Stimulated activated CD8-positive, alpha-beta memory T cell treated with anti-CD3 and anti-CD28 coated beads, Interleukin-4, amount 100 ng/mL, for 4 hours (primary cell): ENCODE results near the gene PPP1R12C.
A peak's percentile ranks its signal among the peaks of the same experiment; 100 is the strongest.
"Not testable (repeated sequence)": the region's sequence is repeated elsewhere in the genome, so short reads cannot be mapped to it uniquely, and the experiment has no call there.

ENCODE experiments used
- DNase-seq, 2 donors: peaks; one replicate each; pipeline ENCODE4 v3.0.0-alpha.2; 2020; ENCODE audit warnings: low read depth in 2 of 2, low spot score in 1 of 2

PPP1R12C gene

DNA sequence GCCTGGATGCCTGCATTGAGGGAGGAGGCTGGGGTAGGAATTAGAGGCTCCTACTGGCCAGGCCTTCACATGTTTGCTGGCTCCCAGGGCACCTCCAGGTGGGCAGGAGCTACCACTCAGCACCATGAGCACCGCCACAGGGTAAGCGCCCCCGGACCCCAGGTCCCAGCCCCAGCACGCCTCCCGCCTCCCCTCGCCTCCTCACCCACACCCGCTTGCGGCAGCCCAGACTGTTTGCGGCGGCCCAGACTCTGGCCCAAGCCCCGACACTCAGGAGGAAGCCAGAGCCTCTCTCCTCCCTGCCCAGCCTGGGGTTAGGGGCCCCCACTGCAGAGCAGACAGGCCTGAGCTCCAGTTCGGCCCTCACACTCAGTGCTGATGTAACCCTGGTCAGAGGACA is 41.1 kb downstream of the PPP1R12C start:
- DNase-seq: no peak

DNA sequence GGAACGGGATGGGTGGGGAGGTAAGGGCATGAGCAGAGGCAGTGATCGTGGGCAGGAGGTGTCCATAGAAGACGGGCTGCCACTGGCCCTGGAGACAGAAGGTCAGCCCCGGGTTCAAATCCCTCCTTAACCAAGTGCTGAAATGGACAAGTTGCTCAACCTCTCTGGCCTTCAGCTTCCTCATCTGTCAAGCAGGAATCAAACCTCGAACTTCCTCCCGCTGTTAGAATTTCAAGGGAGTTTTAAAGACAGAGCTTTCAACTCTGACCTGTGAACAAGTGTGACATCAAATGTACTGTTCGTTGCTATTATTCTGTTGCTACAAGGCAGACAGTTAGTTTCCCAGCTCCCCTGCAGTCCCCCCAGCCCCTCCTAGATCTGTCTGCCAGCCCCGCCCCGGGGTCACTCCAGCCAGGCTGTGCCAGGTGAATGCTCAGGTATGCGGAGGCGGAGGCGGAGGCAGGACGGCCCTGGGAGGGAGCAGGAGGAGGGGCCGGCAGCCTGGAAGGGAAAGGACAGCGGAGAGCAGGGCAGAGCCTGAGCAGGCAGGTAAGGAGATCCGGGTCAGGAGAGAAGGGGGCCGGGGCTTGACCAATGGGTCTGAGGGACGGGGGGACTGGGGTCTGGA is 42.0 kb downstream of the PPP1R12C start, which contains the start of gene EPS8L1:
TSS of gene EPS8L1 (plus strand) at position 499 of the 628 bp plus-strand sequence. CDS start 576 bp downstream, outside the sequence.
- no peak for DNase-seq

- no peak for DNase-seq
Observed at GRCh38 chr19:55071913-55072312, 45.5 kb downstream of the PPP1R12C start.

DNA sequence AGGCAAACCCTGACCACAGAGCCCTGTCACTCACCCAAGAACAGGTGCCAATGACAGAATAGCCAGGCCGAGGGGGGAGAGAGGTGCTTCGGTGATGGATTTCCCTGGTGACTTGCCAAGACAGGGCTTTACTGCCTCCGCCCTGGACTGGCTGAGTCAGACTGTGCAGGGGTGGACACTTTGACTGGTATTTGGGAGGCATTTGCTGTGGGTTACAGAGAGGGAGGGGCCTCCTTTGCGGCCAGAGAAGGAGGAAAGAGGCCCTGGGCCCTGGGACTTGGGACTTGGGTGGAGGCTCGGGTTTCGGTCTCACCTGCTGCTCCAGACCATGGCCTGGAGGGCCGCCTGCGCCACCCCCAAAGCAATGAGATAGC is 46.3 kb downstream of the PPP1R12C start:
- DNase-seq: no peak

DNA sequence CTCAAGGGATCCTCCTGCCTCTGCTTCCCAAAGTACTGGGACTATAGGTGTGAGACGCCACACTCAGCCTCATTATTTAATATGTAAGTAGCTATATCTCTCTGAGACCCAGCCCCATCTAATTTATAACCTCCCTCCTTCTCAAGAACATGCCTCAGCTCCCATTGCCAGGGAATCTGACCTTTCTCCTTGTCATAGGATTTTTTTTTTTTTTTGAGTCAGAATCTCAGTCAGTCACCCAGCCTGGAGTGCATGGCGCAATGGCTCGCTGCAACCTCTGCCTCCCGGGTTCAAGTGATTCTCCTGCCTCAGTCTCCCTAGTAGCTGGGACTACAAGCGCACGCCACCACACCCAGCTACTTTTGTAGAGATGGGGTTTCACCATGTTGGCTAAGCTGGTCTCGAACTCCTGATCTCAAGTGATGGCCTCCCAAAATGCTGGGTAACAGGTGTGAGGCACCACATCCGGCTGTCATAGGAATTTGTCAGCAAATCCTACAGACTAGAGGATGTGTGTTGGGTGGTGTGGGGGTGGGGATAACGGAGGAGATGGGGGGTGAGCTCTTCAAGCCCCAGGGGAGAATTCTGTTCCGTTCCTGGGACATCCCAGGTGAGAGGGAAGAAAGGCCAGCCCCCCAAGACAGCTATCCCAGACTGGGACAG is 46.8 kb downstream of the PPP1R12C start:
- DNase-seq: no peak

- no peak for DNase-seq
Observed at GRCh38 chr19:55069865-55070197, 47.6 kb downstream of the PPP1R12C start.

GRCh38 chr19:55068950-55069864 is 48.2 kb downstream of the PPP1R12C start:
- DNase-seq: no peak

GRCh38 chr19:55067869-55068268 is 49.6 kb downstream of the PPP1R12C start:
- no peak for DNase-seq

GRCh38 chr19:55066107-55066709 is 51.2 kb downstream of the PPP1R12C start:
- no peak for DNase-seq

DNA sequence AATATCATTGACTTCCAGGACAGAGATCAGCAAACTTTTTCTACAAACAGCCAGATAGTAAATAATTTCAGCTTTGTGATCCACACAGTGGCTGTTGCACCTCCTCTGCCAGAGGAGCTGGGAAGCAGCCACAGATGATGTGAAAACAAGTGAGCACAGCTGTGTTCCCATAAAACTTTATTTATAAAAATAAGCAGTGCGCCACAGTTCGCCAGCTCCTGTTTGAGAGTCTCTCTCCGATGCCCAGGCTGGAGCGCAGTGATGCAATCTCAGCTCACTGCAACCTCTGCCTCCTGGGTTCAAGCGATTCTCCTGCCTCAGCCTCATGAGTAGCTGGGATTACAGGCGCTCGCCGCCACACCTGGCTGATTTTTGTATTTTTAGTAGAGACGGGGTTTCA is 51.9 kb downstream of the PPP1R12C start:
- not testable (repeated sequence) for DNase-seq

DNA sequence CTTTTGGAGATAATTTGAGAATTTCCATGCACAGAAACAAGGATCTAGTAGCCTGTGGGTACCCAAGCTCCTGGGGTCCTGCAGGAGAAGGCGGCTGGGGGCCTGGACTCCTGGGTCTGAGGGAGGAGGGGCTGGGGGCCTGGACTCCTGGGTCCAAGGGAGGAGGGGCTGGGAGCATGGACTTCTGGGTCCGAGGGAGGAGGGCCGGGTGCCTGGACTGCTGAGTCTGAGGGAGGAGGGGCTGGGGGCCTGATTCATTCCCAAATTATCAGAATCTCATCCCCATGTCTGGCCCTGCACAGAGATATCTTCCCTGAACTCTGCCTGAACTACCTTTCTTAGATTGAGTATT is 54.0 kb downstream of the PPP1R12C start:
- no peak for DNase-seq

DNA sequence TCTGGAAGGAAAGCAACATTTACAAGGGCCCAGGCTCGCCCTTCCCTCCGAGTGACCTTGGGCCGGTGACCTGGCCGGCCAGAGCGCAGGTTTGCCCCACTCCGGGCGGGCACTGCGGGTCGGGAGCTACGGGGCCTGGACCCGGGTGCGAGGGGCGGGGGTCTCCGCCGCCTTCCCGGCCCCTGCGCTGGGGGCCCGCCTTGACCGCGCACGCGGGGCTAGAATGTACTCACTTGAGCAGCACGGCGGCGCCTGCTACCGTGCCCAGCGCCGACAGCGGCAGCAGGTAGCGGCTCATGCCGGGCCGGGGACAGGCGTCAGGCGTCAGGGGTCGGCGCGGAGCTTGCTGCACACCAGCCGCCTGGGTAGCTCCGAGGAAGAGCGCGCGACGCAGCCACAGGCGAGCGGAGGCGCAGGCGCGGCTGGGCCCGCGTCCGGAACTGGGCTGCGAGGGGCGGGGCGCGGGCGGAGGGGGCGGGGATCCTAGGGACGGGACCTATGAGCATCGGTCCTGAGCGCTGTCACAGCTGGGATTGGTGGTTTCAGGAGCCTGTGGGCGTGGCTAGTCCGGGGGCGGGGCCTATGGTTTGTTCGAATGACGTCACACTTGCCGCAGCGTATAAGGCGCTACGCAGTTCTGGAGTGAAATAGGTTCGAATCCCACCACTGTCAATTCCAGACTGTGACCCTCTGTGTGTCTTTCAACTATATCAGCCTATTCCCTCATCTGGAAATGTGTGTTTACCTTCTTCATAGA is 54.5 kb downstream of the PPP1R12C start, which contains the start of gene RDH13:
TSS of gene RDH13 (minus strand) at position 414 of the 757 bp plus-strand sequence. CDS start at position 298, 116 bp downstream.
- DNase-seq: peak; percentile 92 to 98

- not testable (repeated sequence) for DNase-seq
Observed at GRCh38 chr19:55060287-55060686, 57.1 kb downstream of the PPP1R12C start.

- DNase-seq: no peak
Observed at GRCh38 chr19:55058781-55059610, 58.4 kb downstream of the PPP1R12C start.

GRCh38 chr19:55056827-55057226 is 60.6 kb downstream of the PPP1R12C start:
- DNase-seq: no peak

GRCh38 chr19:55053735-55054134 is 63.7 kb downstream of the PPP1R12C start:
- DNase-seq: no peak

GRCh38 chr19:55050749-55051532 is 66.5 kb downstream of the PPP1R12C start:
- no peak for DNase-seq

GRCh38 chr19:55048446-55048845 is 69.0 kb downstream of the PPP1R12C start:
- DNase-seq: no peak

GRCh38 chr19:55047951-55048350 is 69.5 kb downstream of the PPP1R12C start:
- no peak for DNase-seq
